Smooth muscle cell (in vitro differentiated cells): ENCODE measurements around the gene NTPCR. TPM values are rescaled to one million over a fixed set of nuclear protein-coding genes. Genes with fewer than 3 reads are reported as not detected.

Experiments used
- DNase-seq: peaks from one replicate; lab custom pipeline; 2025; ENCODE audit not compliant: unreplicated experiment; lab: John Stamatoyannopoulos, UW
- H2AFZ ChIP-seq: fragments of 200-600 bp; sonication (generic); 2 replicates; pipeline ENCODE4 v1.6.0; 2016; ENCODE audit warnings: antibody characterized with exemption, low read depth, mild to moderate bottlenecking
- H3F3A ChIP-seq: fragments of 200-600 bp; sonication (generic); 2 replicates; pipeline ENCODE4 v1.6.0; 2017; ENCODE audit warnings: antibody characterized with exemption, low read depth
- H3K27ac ChIP-seq: fragments of 200-600 bp; sonication (generic); 2 replicates; pipeline ENCODE4 v1.5.1; 2016; ENCODE audit warnings: low read depth, mild to moderate bottlenecking
- H3K27me3 ChIP-seq: fragments of 200-600 bp; sonication (generic); 2 replicates; pipeline ENCODE4 v1.6.1; 2016; ENCODE audit warnings: low read depth, mild to moderate bottlenecking
- H3K36me3 ChIP-seq: fragments of 200-600 bp; sonication (generic); 2 replicates; pipeline ENCODE4 v1.5.1; 2016; ENCODE audit warnings: low read depth
- H3K4me1 ChIP-seq: fragments of 200-600 bp; sonication (generic); 2 replicates; pipeline ENCODE4 v1.5.1; 2016; ENCODE audit warnings: low read depth
- H3K4me2 ChIP-seq: fragments of 200-600 bp; sonication (generic); 2 replicates; pipeline ENCODE4 v1.6.0; 2016; ENCODE audit warnings: mild to moderate bottlenecking
- H3K4me3 ChIP-seq: fragments of 200-600 bp; sonication (generic); 2 replicates; pipeline ENCODE4 v1.5.1; 2016; ENCODE audit warnings: mild to moderate bottlenecking
- H3K79me2 ChIP-seq: fragments of 200-600 bp; sonication (generic); 2 replicates; pipeline ENCODE4 v1.6.0; 2016; ENCODE audit warnings: low read depth, mild to moderate bottlenecking
- H3K9ac ChIP-seq: fragments of 200-600 bp; sonication (generic); 2 replicates; pipeline ENCODE4 v1.6.0; 2016; ENCODE audit warnings: low read depth
- H3K9me3 ChIP-seq: fragments of 200-600 bp; sonication (generic); replicated peaks from 2 replicates; pipeline ENCODE4 v1.5.1; 2016; ENCODE audit warnings: low read depth
- H4K20me1 ChIP-seq: fragments of 200-600 bp; sonication (generic); 2 replicates; pipeline ENCODE4 v1.6.0; 2016; ENCODE audit warnings: low read depth
- CTCF ChIP-seq: fragments of 200-600 bp; sonication (generic); IDR thresholded peaks from 2 replicates; pipeline ENCODE4 v1.5.1; 2017; ENCODE audit warnings: borderline replicate concordance, mild to moderate bottlenecking, antibody characterized with exemption; ENCODE audit not compliant: insufficient read depth, poor library complexity, severe bottlenecking
- WGBS: methylation state at CpG from one replicate; pipeline ENCODE4 v1.1.7; 2016; ENCODE audit warnings: low lambda C conversion rate; 5-methylcytosine and 5-hydroxymethylcytosine counted together
- polyA plus RNA-seq: library from polyadenylated mRNA; unstranded; fragments of >200 nt; fragmentation: Nextera tagmentation; extraction: Ambion mirVana; gene quantifications from 2 replicates; pipeline ENCODE4 v1.2.1, GENCODE V29; 2016
- total RNA-seq: library from RNA; depleted of rRNA; stranded (reverse); fragments of >200 nt; gene quantifications from 2 replicates; pipeline ENCODE4 v1.2.3, GENCODE V29; 2014

Gene NTPCR
- total and polyA plus RNA-seq, 2 experiments from 2014 or later, result 39.2 to 54.3 TPM

GRCh38 chr1:232968965-232969364 lies 18.6 kb downstream of the NTPCR start:
- TF ChIP-seq CTCF, result no peak
- Histone ChIP-seq H3K27me3 (no peaks in the 10 kb centered on the region), H3K9me3 (peaks cover 8% of the 10 kb centered on the region), H3K9ac (no peak overlapping the region), H4K20me1 (no peaks in the 10 kb centered on the region), H2AFZ (no peak overlapping the region), H3K4me1 (no peaks in the 10 kb centered on the region), H3K4me3 (no peak overlapping the region), H3K79me2 (no peaks in the 10 kb centered on the region), H3K27ac (no peak overlapping the region), H3K36me3 (peaks cover 9% of the 10 kb centered on the region), H3K4me2 (no peak overlapping the region), H3F3A (no peaks in the 10 kb centered on the region)
- no peak for DNase-seq
- 79% methylated on average over 3 of the region's 3 CpGs for WGBS

GRCh38 chr1:232969799-232970198 lies 19.4 kb downstream of the NTPCR start:
- no peak overlapping the region for H2AFZ ChIP-seq
- no peaks in the 10 kb centered on the region for H3K79me2 ChIP-seq
- H3F3A ChIP-seq, result no peaks in the 10 kb centered on the region
- no peaks in the 10 kb centered on the region for H4K20me1 ChIP-seq
- WGBS, result 91% methylated on average over 5 of the region's 5 CpGs
- H3K27ac ChIP-seq, result no peak overlapping the region
- H3K4me2 ChIP-seq, result no peak overlapping the region
- peaks cover 14% of the 10 kb centered on the region for H3K36me3 ChIP-seq
- DNase-seq, result no peak
- no peaks in the 10 kb centered on the region for H3K27me3 ChIP-seq
- no peak for TF ChIP-seq CTCF
- peaks cover 10% of the 10 kb centered on the region for H3K9me3 ChIP-seq
- H3K4me3 ChIP-seq, result no peak overlapping the region
- no peaks in the 10 kb centered on the region for H3K4me1 ChIP-seq
- H3K9ac ChIP-seq, result no peak overlapping the region

GRCh38 chr1:232970508-232970907 lies 20.1 kb downstream of the NTPCR start:
- H2AFZ ChIP-seq, result no peak overlapping the region
- no peak for DNase-seq
- H4K20me1 ChIP-seq, result no peaks in the 10 kb centered on the region
- no peak for TF ChIP-seq CTCF
- H3K27ac ChIP-seq, result no peak overlapping the region
- no peaks in the 10 kb centered on the region for H3K79me2 ChIP-seq
- 99% methylated on average over 4 of the region's 4 CpGs for WGBS
- no peaks in the 10 kb centered on the region for H3K4me1 ChIP-seq
- no peak overlapping the region for H3K4me3 ChIP-seq
- H3K9me3 ChIP-seq, result peaks cover 10% of the 10 kb centered on the region
- H3K36me3 ChIP-seq, result peaks cover 14% of the 10 kb centered on the region
- no peak overlapping the region for H3K9ac ChIP-seq
- no peaks in the 10 kb centered on the region for H3K27me3 ChIP-seq
- no peaks in the 10 kb centered on the region for H3F3A ChIP-seq
- no peak overlapping the region for H3K4me2 ChIP-seq

GRCh38 chr1:232973652-232974611 lies 23.5 kb downstream of the NTPCR start:
- Histone ChIP-seq H3K79me2 (no peaks in the 10 kb centered on the region), H3K9me3 (peaks cover 10% of the 10 kb centered on the region), H3F3A (no peaks in the 10 kb centered on the region), H3K36me3 (peaks cover 14% of the 10 kb centered on the region), H4K20me1 (no peaks in the 10 kb centered on the region), H3K4me3 (no peak overlapping the region), H3K27me3 (no peaks in the 10 kb centered on the region), H3K4me1 (no peaks in the 10 kb centered on the region), H2AFZ (no peak overlapping the region), H3K27ac (no peak overlapping the region), H3K4me2 (no peak overlapping the region), H3K9ac (no peak overlapping the region)
- no peak for TF ChIP-seq CTCF
- 94% methylated on average over 2 of the region's 2 CpGs for WGBS
- DNase-seq, result no peak
